Neuronal stem cell (in vitro differentiated cells): ENCODE data around the gene SSBP2.
"Not testable (repeated sequence)": the region's sequence is repeated elsewhere in the genome, so short reads cannot be mapped to it uniquely, and the experiment has no call there.

Source experiments
- DNase-seq: peaks from one replicate; pipeline ENCODE4 v3.0.0-alpha.2; 2013; ENCODE audit warnings: low spot score
- H2AFZ ChIP-seq: one replicate; pipeline ENCODE4 v1.6.1; 2013; ENCODE audit warnings: mild to moderate bottlenecking, low read length, inconsistent platforms
- H2AK5ac ChIP-seq: 2 replicates; pipeline ENCODE4 v1.6.1; 2013; ENCODE audit warnings: low read depth, mild to moderate bottlenecking, inconsistent platforms, low read length, moderate library complexity, mixed read lengths
- H2BK120ac ChIP-seq: 2 replicates; pipeline ENCODE4 v1.6.1; 2013; ENCODE audit warnings: low read depth, mild to moderate bottlenecking, inconsistent platforms, low read length, moderate library complexity, mixed read lengths
- H2BK12ac ChIP-seq: one replicate; pipeline ENCODE4 v1.6.1; 2013; ENCODE audit warnings: low read length, inconsistent platforms
- H2BK15ac ChIP-seq: 2 replicates; pipeline ENCODE4 v1.6.1; 2013; ENCODE audit warnings: mild to moderate bottlenecking, low read length, inconsistent platforms, mixed read lengths
- H2BK5ac ChIP-seq: one replicate; pipeline ENCODE4 v1.6.1; 2013; ENCODE audit warnings: inconsistent platforms, mild to moderate bottlenecking, low read length, moderate library complexity
- H3K14ac ChIP-seq: one replicate; pipeline ENCODE4 v1.6.1; 2013; ENCODE audit warnings: low read length, inconsistent platforms
- H3K18ac ChIP-seq: 2 replicates; pipeline ENCODE4 v1.6.1; 2013; ENCODE audit warnings: low read length, inconsistent platforms
- H3K23ac ChIP-seq: 2 replicates; pipeline ENCODE4 v1.6.1; 2013; ENCODE audit warnings: low read depth, mild to moderate bottlenecking, mixed read lengths, low read length, inconsistent platforms; ENCODE audit not compliant: poor library complexity
- H3K27ac ChIP-seq: replicated peaks from 3 replicates; pipeline ENCODE4 v1.5.1; 2013; ENCODE audit warnings: low read length, inconsistent platforms
- H3K27me3 ChIP-seq, 3 experiments: 2 replicates each; pipeline ENCODE4 v1.6.1; 2013; ENCODE audit warnings: low read length in 3 of 3, mild to moderate bottlenecking in 2 of 3, inconsistent platforms in 1 of 3, low read depth in 1 of 3, mixed read lengths in 1 of 3, moderate library complexity in 1 of 3; ENCODE audit not compliant: control insufficient read depth in 3 of 3, insufficient read depth in 3 of 3
- H3K36me3 ChIP-seq, 2 donors: replicated peaks in 1 of 2; 2 replicates each; pipeline ENCODE4 v1.6.1; 2013; ENCODE audit warnings: low read length in 2 of 2; ENCODE audit not compliant: control insufficient read depth in 2 of 2, insufficient read depth in 2 of 2
- H3K4ac ChIP-seq: 2 replicates; pipeline ENCODE4 v1.6.1; 2013; ENCODE audit warnings: inconsistent platforms, mild to moderate bottlenecking, low read length, moderate library complexity
- H3K4me1 ChIP-seq, 2 donors: 1 replicate in 1 of 2; 2 replicates in 1 of 2; pipeline ENCODE4 v1.6.1; 2013; ENCODE audit warnings: low read length in 2 of 2, low read depth in 1 of 2; ENCODE audit not compliant: control insufficient read depth in 2 of 2, insufficient read depth in 1 of 2
- H3K4me2 ChIP-seq: one replicate; pipeline ENCODE4 v1.6.1; 2013; ENCODE audit warnings: mild to moderate bottlenecking, low read length, inconsistent platforms; ENCODE audit not compliant: insufficient read depth, poor library complexity, severe bottlenecking
- H3K4me3 ChIP-seq, 2 donors: 2 replicates each; pipeline ENCODE4 v1.5.1; 2013; ENCODE audit warnings: low read length in 2 of 2, mild to moderate bottlenecking in 2 of 2, inconsistent platforms in 1 of 2, moderate library complexity in 1 of 2
- H3K79me1 ChIP-seq: one replicate; pipeline ENCODE4 v1.6.1; 2013; ENCODE audit warnings: low read depth, mild to moderate bottlenecking, inconsistent platforms, low read length, moderate library complexity
- H3K9ac ChIP-seq: one replicate; pipeline ENCODE4 v1.6.1; 2013; ENCODE audit warnings: mild to moderate bottlenecking, low read depth, low read length, inconsistent platforms; ENCODE audit not compliant: poor library complexity
- H3K9me3 ChIP-seq, 2 donors: replicated peaks in 1 of 2; 2 replicates each; pipeline versions ENCODE3 to v1.6.1; 2013; ENCODE audit warnings: low read length in 2 of 2, mild to moderate bottlenecking in 2 of 2, inconsistent platforms in 1 of 2, low read depth in 1 of 2, mixed read lengths in 1 of 2, moderate library complexity in 1 of 2; ENCODE audit not compliant: control insufficient read depth in 2 of 2, insufficient read depth in 1 of 2
- H4K8ac ChIP-seq: one replicate; pipeline ENCODE4 v1.6.1; 2013; ENCODE audit warnings: low read depth, mild to moderate bottlenecking, inconsistent platforms, low read length, moderate library complexity
- H4K91ac ChIP-seq: one replicate; pipeline ENCODE4 v1.6.1; 2013; ENCODE audit warnings: low read length, low read depth, mild to moderate bottlenecking, inconsistent platforms; ENCODE audit not compliant: poor library complexity
- WGBS, 2 donors: extraction: QIAGEN DNeasy Blood & Tissue Kit; methylation state at CpG; one replicate each; pipeline ENCODE4 v1.1.7; 2013; ENCODE audit warnings: missing lambda C conversion rate in 2 of 2, mixed read lengths in 1 of 2; ENCODE audit not compliant: insufficient read length in 2 of 2, insufficient replicate concordance in 1 of 2; ENCODE audit errors: extremely low coverage in 2 of 2; 5-methylcytosine and 5-hydroxymethylcytosine counted together

Gene SSBP2

DNA sequence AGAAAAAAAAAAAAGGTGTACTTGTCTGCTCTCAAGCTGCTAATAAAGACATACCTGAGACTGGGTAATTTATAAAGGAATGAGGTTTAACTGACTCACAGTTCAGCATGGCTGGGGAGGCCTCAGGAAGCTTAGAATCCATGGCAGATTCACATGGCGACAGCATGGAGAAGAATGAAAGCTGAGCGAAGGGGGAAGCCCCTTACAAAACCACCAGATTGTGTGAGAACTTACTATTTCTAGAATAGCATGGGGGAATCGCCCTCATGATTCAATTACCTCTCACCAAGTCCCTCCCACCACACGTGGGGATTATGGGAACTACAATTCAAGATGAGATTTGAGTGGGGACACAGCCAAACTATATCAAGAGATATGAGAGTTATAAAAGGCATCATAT lies 122.8 kb downstream of the SSBP2 start:
- H3K27ac ChIP-seq, H3K18ac ChIP-seq, H3K4me3 ChIP-seq, H3K9me3 ChIP-seq, H4K8ac ChIP-seq, H3K4me1 ChIP-seq, H4K91ac ChIP-seq, H2BK120ac ChIP-seq, H3K9ac ChIP-seq, H2BK15ac ChIP-seq, H3K14ac ChIP-seq, H2AFZ ChIP-seq, H2BK12ac ChIP-seq, H2AK5ac ChIP-seq, H3K4me2 ChIP-seq, H3K4ac ChIP-seq, H3K79me1 ChIP-seq, H3K27me3 ChIP-seq, H2BK5ac ChIP-seq, DNase-seq, H3K23ac ChIP-seq: not testable (repeated sequence)
- no CpG with 5 or more reads among the region's 4 CpGs for WGBS, 2 donors
- H3K36me3 ChIP-seq = peaks cover 0 to 50% of the 10 kb centered on the region in 2 donors

DNA sequence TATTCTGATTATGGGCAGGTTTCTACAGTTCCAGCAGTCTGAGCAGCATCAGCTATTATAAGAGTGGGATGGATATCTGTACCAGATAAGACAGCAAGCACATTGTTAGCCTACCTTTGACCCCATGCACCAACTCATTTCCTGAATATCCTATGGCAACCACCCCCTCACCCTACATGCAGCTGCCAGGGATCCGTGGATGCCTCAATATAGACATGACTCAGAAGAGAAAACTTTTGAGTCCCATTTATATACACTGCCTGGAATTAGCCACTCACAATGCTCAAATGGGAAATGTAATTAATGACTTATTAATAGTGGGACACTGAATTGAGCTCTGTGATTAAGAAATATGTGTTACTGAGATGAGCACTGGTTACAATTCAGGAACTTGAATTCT lies 124.4 kb downstream of the SSBP2 start:
- Histone ChIP-seq H4K91ac (no peak overlapping the region), H2AFZ (no peak overlapping the region), H2AK5ac (no peak overlapping the region), H4K8ac (no peak overlapping the region), H3K14ac (no peak overlapping the region), H3K4ac (no peak overlapping the region), H3K18ac (no peak overlapping the region), H3K27me3 (no peaks in the 10 kb centered on the region), H3K27ac (no peak overlapping the region), H3K4me2 (no peak overlapping the region), H3K36me3 (peaks cover 2 to 47% of the 10 kb centered on the region in 2 donors), H3K9ac (no peak overlapping the region), H3K9me3 (peaks cover 2 to 5% of the 10 kb centered on the region in 2 donors), H2BK5ac (no peak overlapping the region), H2BK120ac (no peak overlapping the region), H3K23ac (no peak overlapping the region), H3K79me1 (peaks cover 2% of the 10 kb centered on the region), H2BK12ac (no peak overlapping the region), H2BK15ac (no peak overlapping the region), H3K4me1 (peaks cover 0 to 7% of the 10 kb centered on the region in 2 donors), H3K4me3 (no peak overlapping the region)
- no peak for DNase-seq
- no CpG with 5 or more reads among the region's 1 CpG for WGBS, 2 donors

GRCh38 chr5:81609810-81610375 lies 141.0 kb downstream of the SSBP2 start:
- Histone ChIP-seq H3K4me2 (no peak overlapping the region), H3K4me1 (peaks cover 2 to 18% of the 10 kb centered on the region in 2 donors), H3K4ac (no peak overlapping the region), H2BK5ac (no peak overlapping the region), H3K23ac (no peak overlapping the region), H2BK120ac (no peak overlapping the region), H2AK5ac (no peak overlapping the region), H3K36me3 (peaks cover 7 to 57% of the 10 kb centered on the region in 2 donors), H4K8ac (no peak overlapping the region), H3K18ac (no peak overlapping the region), H2BK15ac (no peak overlapping the region), H2AFZ (no peak overlapping the region), H3K27ac (no peak overlapping the region), H4K91ac (no peak overlapping the region), H3K27me3 (no peaks in the 10 kb centered on the region), H2BK12ac (no peak overlapping the region), H3K4me3 (no peak overlapping the region), H3K79me1 (no peaks in the 10 kb centered on the region), H3K9ac (no peak overlapping the region), H3K9me3 (peaks cover 4 to 31% of the 10 kb centered on the region in 2 donors), H3K14ac (no peak overlapping the region)
- WGBS, 2 donors = no CpG with 5 or more reads among the region's 7 CpGs
- DNase-seq = no peak

DNA sequence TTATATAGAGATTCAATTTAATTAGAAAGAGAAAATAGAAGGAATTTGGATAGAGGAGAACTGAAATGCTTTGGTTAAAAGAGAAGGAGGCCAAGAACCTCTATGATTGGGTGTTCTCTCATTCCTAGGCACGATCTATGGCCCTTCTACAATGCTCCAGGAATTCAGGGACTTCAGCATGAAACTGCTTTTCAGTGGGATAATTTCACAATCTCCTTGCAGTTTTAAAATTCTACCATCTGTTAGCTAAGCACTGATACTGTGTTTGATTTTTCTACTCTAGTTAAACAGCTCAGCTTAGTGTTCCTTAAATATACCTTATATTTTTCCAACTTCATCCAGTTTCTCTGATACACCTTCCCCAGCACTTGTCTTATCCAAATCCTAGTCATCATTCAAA lies 141.9 kb downstream of the SSBP2 start:
- H3K14ac ChIP-seq = no peak overlapping the region
- no peak overlapping the region for H3K4me2 ChIP-seq
- H3K36me3 ChIP-seq = peaks cover 5 to 53% of the 10 kb centered on the region in 2 donors
- H3K27me3 ChIP-seq = no peaks in the 10 kb centered on the region
- H4K8ac ChIP-seq = no peak overlapping the region
- no peak overlapping the region for H4K91ac ChIP-seq
- H2BK120ac ChIP-seq = no peak overlapping the region
- H3K4me3 ChIP-seq = no peak overlapping the region
- no peak for DNase-seq
- no peak overlapping the region for H3K4ac ChIP-seq
- H3K4me1 ChIP-seq = peaks cover 2 to 22% of the 10 kb centered on the region in 2 donors
- no peak overlapping the region for H3K27ac ChIP-seq
- WGBS, 2 donors = no CpG with 5 or more reads among the region's 1 CpG
- no peak overlapping the region for H2AFZ ChIP-seq
- H3K9ac ChIP-seq = no peak overlapping the region
- H2AK5ac ChIP-seq = no peak overlapping the region
- no peaks in the 10 kb centered on the region for H3K79me1 ChIP-seq
- H2BK12ac ChIP-seq = no peak overlapping the region
- H2BK15ac ChIP-seq = no peak overlapping the region
- no peak overlapping the region for H3K18ac ChIP-seq
- H3K9me3 ChIP-seq = peaks cover 4 to 31% of the 10 kb centered on the region in 2 donors
- H2BK5ac ChIP-seq = no peak overlapping the region
- H3K23ac ChIP-seq = no peak overlapping the region
